ENCODE data around the gene DNAJB1. TPM values are rescaled to one million over a fixed set of nuclear protein-coding genes. Genes with fewer than 3 reads are reported as not detected.
"Not testable (repeated sequence)": the region's sequence is repeated elsewhere in the genome, so short reads cannot be mapped to it uniquely, and the experiment has no call there.

Gene DNAJB1
- total RNA-seq (100 to 1,000 TPM in 4 of 5 experiments, 10 to 100 TPM in 1; 87.4 to 574 (median 177) TPM), polyA plus RNA-seq (100 to 1,000 TPM; 221 to 307 TPM), total RNA-seq (3,066 reads per million, percentile 100 among the genes with 10 or more reads in this experiment)

DNA sequence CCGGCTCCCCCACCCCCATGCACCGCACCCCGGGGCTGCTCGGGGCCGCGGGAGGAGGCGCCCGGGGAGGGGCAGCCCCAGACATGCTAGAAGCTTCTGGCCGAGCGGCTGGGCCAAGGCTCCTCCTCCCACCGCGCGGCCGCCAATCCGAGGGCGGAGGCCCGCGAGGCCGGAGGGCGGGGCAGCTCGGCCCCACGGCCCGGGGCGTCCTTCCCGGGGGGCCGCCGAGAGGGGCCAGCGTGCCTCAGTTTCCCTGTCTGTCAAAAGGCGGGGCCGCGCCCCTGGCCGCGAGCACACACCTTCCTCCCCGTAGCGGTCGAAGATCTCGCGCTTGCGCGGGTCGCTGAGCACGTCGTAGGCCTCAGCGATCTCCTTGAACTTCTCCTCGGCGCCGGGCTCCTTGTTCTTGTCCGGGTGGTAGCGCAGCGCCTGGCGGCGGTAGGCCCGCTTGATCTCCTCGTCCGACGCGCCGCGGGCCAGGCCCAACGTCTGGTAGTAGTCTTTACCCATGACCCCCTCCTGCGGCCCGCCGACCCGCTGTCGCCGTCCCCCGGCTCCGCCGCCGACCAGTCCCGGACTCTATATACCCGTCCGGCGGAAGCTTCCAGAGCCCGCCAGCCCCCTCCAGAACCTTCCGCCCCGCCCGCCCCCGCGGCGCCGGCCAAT lies at the start of gene DNAJB1:
Gene DNAJB1 (minus strand): TSS at position 558 of the 666 bp plus-strand sequence. CDS start 48 bp downstream, at position 510.
- H3K27me3 ChIP-seq (ENCODE audit: control insufficient read depth in 2 of 2, insufficient read depth in 2 of 2, low read length in 2 of 2): no peaks in the 10 kb centered on the region
- CTCF ChIA-PET: interaction anchor here (0.6 to 10.7 kb wide), 7 partner anchors 8 to 94 kb away, joined by 3 to 73 read pairs (median 5); partner anchors contain the start of gene NDUFB7
- Mint-ChIP-seq H3K27me3 (peaks cover 0 to 2% (median 0%) of the 10 kb centered on the region in 5 donors), H3K9me3 (peaks cover 0 to 19% (median 0%) of the 10 kb centered on the region in 11 donors), H3K27ac (peak within 1 kb of the TSS; percentile 92 to 100 (median 98)), H3K36me3 (peaks cover 13 to 36% (median 28%) of the 10 kb centered on the region in 5 donors), H3K4me1 (peaks cover 42 to 80% (median 72%) of the 10 kb centered on the region in 7 donors), H3K4me3 (peak within 1 kb of the TSS; percentile 93 to 99 (median 96))
- ATAC-seq (peak; percentile 33), DNase-seq (peak in 2 of 9 donors; percentile 53 to 86)
- peak within 1 kb of the TSS; percentile 97 for H3K27ac ChIP-seq (ENCODE audit: low read depth, low read length)
- no peaks in the 10 kb centered on the region for H3K9me3 ChIP-seq (ENCODE audit: control insufficient read depth in 2 of 3, low read length in 3 of 3)
- intact Hi-C loops (cut with micrococcal nuclease): loop anchor here (1.0 to 5.0 kb wide), 10 partner anchors 11 to 1727 kb away; partner anchors contain the start of genes GIPC1 (in 2 of the 2), IER2 (in 2 of the 2), STX10 (in 2 of the 2) and TECR (in 2 of the 2)
- H3K4me1 ChIP-seq (ENCODE audit: control insufficient read depth in 2 of 2, insufficient read depth in 2 of 2, low read length in 2 of 2): peaks cover 57 to 64% of the 10 kb centered on the region in 2 donors
- H3K36me3 ChIP-seq (ENCODE audit: control insufficient read depth in 2 of 3, insufficient read depth in 3 of 3, low read length in 3 of 3): peaks cover 15 to 43% (median 22%) of the 10 kb centered on the region in 3 experiments
- peak within 1 kb of the TSS; percentile 73 for H3K4me3 ChIP-seq (ENCODE audit: low read length)
- POLR2A ChIA-PET: interaction anchor here (0.6 to 34.0 kb wide), 25 partner anchors 10 to 862 kb away, joined by 3 to 1101 read pairs (median 4); partner anchors contain the start of genes AKAP8, ASF1B, DDX39A and DNAJB1

DNA sequence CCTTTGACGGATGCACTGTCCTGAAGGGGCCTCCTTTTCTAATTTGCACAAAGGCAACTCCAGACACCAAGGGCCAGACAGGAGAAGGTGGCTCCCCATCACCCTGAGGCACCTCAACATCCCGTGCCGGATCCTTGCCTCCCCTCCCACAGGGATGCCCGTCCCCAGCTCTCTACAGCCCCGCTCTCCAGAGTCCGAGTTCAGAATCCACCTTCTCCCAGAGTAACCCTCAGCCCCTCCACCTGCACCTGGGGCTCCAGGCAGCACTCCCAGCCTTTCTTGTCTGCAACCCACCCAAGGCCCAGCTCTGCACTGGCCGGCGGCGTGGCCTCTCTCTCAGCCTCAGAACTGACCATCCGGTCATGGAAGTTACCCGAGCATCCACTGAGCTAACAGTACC lies 48.9 kb upstream of the DNAJB1 start:
- H3K27me3 ChIP-seq (ENCODE audit: control insufficient read depth in 2 of 2, insufficient read depth in 2 of 2, low read length in 2 of 2): no peaks in the 10 kb centered on the region
- H3K27ac ChIP-seq (ENCODE audit: low read depth, low read length): no peak overlapping the region
- peaks cover 11% of the 10 kb centered on the region in 2 donors for H3K4me1 ChIP-seq (ENCODE audit: control insufficient read depth in 2 of 2, insufficient read depth in 2 of 2, low read length in 2 of 2)
- no peak overlapping the region for H3K4me3 ChIP-seq (ENCODE audit: low read length)
- Mint-ChIP-seq H3K27me3 (no peaks in the 10 kb centered on the region), H3K9me3 (no peaks in the 10 kb centered on the region), H3K4me3 (no peak overlapping the region), H3K36me3 (peaks cover 0 to 12% (median 0%) of the 10 kb centered on the region in 5 donors), H3K4me1 (peaks cover 17 to 54% (median 35%) of the 10 kb centered on the region in 7 donors), H3K27ac (peak overlapping the region in 4 of 9 donors; percentile 38 to 71 (median 62))
- no peak for DNase-seq
- ATAC-seq: no peak
- peaks cover 0 to 60% (median 8%) of the 10 kb centered on the region in 3 experiments for H3K36me3 ChIP-seq (ENCODE audit: control insufficient read depth in 2 of 3, insufficient read depth in 3 of 3, low read length in 3 of 3)
- intact Hi-C loops (cut with micrococcal nuclease): no loop called here
- POLR2A ChIA-PET: no interaction called here
- H3K9me3 ChIP-seq (ENCODE audit: control insufficient read depth in 2 of 3, low read length in 3 of 3): no peaks in the 10 kb centered on the region
- CTCF ChIA-PET: interaction anchor here (1.3 kb wide), 1 partner anchor 134 kb away, joined by 4 read pairs; no protein-coding TSS in a partner anchor

DNA sequence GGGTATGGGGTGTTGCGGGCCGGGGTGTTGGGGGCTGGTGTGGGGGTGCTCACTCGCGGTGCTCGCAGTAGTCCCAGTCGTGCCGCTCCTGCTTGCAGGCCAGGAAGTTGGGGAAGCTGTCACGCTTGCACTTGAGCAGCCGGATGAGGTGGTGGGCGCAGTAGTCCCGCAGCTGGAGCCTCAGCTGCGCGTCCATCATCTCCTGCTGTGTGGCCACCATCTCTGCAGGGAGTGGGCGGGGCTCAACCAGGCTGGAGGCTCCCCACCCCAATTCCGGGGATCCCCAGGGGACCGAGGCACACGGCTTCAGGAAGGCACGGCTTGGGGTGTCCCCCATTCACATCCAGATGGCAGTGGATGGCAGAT lies 48.5 kb upstream of the DNAJB1 start:
- ChIA-PET CTCF (no interaction called here), POLR2A (no interaction called here)
- Mint-ChIP-seq H3K4me1 (peaks cover 14 to 54% (median 35%) of the 10 kb centered on the region in 7 donors), H3K27ac (no peak overlapping the region), H3K9me3 (no peaks in the 10 kb centered on the region), H3K4me3 (no peak overlapping the region), H3K27me3 (no peaks in the 10 kb centered on the region), H3K36me3 (peaks cover 0 to 12% (median 0%) of the 10 kb centered on the region in 5 donors)
- ATAC-seq (no peak), DNase-seq (no peak)
- peaks cover 0 to 58% (median 8%) of the 10 kb centered on the region in 3 experiments for H3K36me3 ChIP-seq (ENCODE audit: control insufficient read depth in 2 of 3, insufficient read depth in 3 of 3, low read length in 3 of 3)
- H3K4me1 ChIP-seq (ENCODE audit: control insufficient read depth in 2 of 2, insufficient read depth in 2 of 2, low read length in 2 of 2): peaks cover 10 to 11% of the 10 kb centered on the region in 2 donors
- H3K9me3 ChIP-seq (ENCODE audit: control insufficient read depth in 2 of 3, low read length in 3 of 3): no peaks in the 10 kb centered on the region
- no peaks in the 10 kb centered on the region for H3K27me3 ChIP-seq (ENCODE audit: control insufficient read depth in 2 of 2, insufficient read depth in 2 of 2, low read length in 2 of 2)
- intact Hi-C loops (cut with micrococcal nuclease): no loop called here
- H3K4me3 ChIP-seq (ENCODE audit: low read length): no peak overlapping the region
- no peak overlapping the region for H3K27ac ChIP-seq (ENCODE audit: low read depth, low read length)

DNA sequence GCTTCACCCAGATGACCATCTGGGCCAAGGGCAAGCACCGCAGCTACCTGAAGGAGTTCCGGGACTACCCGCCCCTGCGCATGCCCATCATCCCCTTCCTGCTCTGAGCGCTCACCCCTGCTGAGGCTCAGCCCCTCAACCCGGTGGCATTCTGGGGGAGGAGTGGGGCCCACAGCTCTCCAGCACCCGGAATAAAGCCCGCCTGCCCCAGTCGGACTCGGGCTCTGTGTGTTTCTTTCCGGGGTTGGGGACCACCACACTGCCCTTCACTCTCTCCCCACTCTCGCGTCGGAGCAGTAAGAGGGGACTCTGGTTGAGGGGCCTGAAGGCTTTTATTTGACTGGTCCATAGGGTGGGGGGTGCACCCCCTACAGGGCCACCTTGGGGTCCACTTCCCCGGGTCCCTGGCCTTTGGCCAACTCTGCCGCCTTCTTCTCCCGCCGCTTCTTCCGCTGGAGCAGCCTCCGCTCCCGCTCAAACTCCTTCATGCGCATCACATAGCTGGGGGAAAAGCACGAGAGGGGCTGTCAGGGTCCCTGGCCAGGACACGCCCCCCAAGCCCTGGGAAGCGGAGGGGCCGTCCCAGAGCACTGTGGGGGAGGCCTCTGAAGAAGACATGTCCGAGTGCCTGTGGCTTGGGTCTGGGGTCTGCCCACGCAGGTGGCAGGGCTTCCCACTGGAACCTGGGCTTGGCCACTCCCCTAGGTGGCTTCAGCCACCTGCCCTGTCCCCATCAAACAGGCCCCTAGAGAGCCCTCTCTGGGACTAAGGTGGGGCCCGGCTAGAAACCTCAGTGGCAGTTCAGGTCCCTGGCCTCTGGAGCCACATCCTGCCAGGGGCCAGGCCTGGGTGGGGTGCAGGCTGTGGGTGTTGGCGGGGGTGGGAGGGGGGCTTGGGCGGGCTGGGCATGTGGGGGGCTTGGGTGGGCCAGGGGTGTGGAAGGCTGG lies 47.8 kb upstream of the DNAJB1 start:
- H3K9me3 ChIP-seq (ENCODE audit: control insufficient read depth in 2 of 3, low read length in 3 of 3): no peaks in the 10 kb centered on the region
- Mint-ChIP-seq H3K4me1 (peaks cover 9 to 51% (median 32%) of the 10 kb centered on the region in 7 donors), H3K36me3 (peaks cover 0 to 11% (median 0%) of the 10 kb centered on the region in 5 donors), H3K4me3 (no peak overlapping the region), H3K27ac (peak overlapping the region in 1 of 9 donors; percentile 48), H3K9me3 (no peaks in the 10 kb centered on the region), H3K27me3 (no peaks in the 10 kb centered on the region)
- no peaks in the 10 kb centered on the region for H3K27me3 ChIP-seq (ENCODE audit: control insufficient read depth in 2 of 2, insufficient read depth in 2 of 2, low read length in 2 of 2)
- POLR2A ChIA-PET: no interaction called here
- DNase-seq (no peak), ATAC-seq (no peak)
- H3K4me3 ChIP-seq (ENCODE audit: low read length): no peak overlapping the region
- no peak overlapping the region for H3K27ac ChIP-seq (ENCODE audit: low read depth, low read length)
- peaks cover 5 to 6% of the 10 kb centered on the region in 2 donors for H3K4me1 ChIP-seq (ENCODE audit: control insufficient read depth in 2 of 2, insufficient read depth in 2 of 2, low read length in 2 of 2)
- H3K36me3 ChIP-seq (ENCODE audit: control insufficient read depth in 2 of 3, insufficient read depth in 3 of 3, low read length in 3 of 3): peaks cover 0 to 56% (median 8%) of the 10 kb centered on the region in 3 experiments
- CTCF ChIA-PET: no interaction called here
- intact Hi-C loops (cut with micrococcal nuclease): no loop called here

DNA sequence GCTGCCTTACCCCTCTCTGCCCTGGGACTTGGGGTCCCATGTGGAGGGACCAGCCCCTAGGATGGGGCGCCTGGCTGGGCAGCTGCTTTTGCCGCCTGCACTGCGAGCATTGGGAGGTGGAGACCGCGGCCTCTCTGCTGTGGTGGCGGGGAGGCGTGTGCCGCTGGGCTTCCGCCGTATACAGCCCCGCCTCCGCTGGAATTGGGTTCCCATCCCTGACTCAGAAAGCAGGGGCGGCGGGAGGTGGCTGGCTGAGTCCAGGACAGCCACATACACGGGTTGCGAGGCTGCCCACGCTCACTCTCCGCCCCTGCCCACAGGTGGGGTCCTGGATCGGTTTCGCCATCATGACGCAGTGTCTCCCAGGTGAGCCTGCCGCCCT lies 47.1 kb upstream of the DNAJB1 start:
- ATAC-seq (no peak), DNase-seq (no peak)
- Mint-ChIP-seq H3K4me1 (peaks cover 13 to 48% (median 30%) of the 10 kb centered on the region in 7 donors), H3K4me3 (no peak overlapping the region), H3K27ac (peak overlapping the region in 1 of 9 donors; percentile 33), H3K9me3 (no peaks in the 10 kb centered on the region), H3K27me3 (no peaks in the 10 kb centered on the region), H3K36me3 (peaks cover 0 to 11% (median 0%) of the 10 kb centered on the region in 5 donors)
- Histone ChIP-seq H3K9me3 (ENCODE audit: control insufficient read depth in 2 of 3, low read length in 3 of 3) (no peaks in the 10 kb centered on the region), H3K27ac (ENCODE audit: low read depth, low read length) (no peak overlapping the region), H3K4me1 (ENCODE audit: control insufficient read depth in 2 of 2, insufficient read depth in 2 of 2, low read length in 2 of 2) (peaks cover 0 to 5% of the 10 kb centered on the region in 2 donors), H3K27me3 (ENCODE audit: control insufficient read depth in 2 of 2, insufficient read depth in 2 of 2, low read length in 2 of 2) (no peaks in the 10 kb centered on the region), H3K36me3 (ENCODE audit: control insufficient read depth in 2 of 3, insufficient read depth in 3 of 3, low read length in 3 of 3) (peaks cover 0 to 56% (median 8%) of the 10 kb centered on the region in 3 experiments), H3K4me3 (ENCODE audit: low read length) (no peak overlapping the region)
- ChIA-PET CTCF (no interaction called here), POLR2A (interaction anchor here (0.7 kb wide), 1 partner anchor 11 kb away, joined by 3 read pairs; no protein-coding TSS in a partner anchor)
- intact Hi-C loops (cut with micrococcal nuclease): no loop called here

DNA sequence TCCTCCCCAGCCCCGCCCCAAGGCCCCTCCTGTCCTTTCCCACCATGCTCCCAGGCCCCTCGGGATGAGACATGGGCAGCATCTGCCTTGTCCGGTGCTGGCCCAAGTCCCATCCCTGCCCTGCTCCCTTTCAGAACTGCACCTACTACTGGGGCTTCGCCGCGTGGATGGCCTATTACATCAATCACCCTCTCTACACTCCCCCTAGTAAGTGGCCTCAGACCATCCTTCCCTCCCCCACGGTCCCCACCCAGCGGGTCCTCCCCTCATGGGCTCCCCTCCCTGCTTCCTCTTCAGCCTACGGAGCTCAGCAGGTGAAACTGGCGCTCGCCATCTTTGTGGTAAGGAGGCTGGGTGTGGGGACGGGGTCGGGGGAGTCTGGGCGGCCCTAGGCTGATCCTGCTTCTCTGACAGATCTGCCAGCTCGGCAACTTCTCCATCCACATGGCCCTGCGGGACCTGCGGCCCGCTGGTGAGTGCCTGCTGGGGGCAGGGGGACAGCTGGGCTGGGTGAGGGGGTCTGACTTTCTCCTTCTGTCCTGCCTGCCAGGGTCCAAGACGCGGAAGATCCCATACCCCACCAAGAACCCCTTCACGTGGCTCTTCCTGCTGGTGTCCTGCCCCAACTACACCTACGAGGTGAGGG lies 46.6 kb upstream of the DNAJB1 start:
- CTCF ChIA-PET; DNase-seq; H3K9me3 Mint-ChIP-seq; H3K27me3 Mint-ChIP-seq; H3K4me3 Mint-ChIP-seq; H3K27me3 ChIP-seq (ENCODE audit: control insufficient read depth in 2 of 2, insufficient read depth in 2 of 2, low read length in 2 of 2); H3K27ac ChIP-seq (ENCODE audit: low read depth, low read length); H3K9me3 ChIP-seq (ENCODE audit: control insufficient read depth in 2 of 3, low read length in 3 of 3); H3K4me1 ChIP-seq (ENCODE audit: control insufficient read depth in 2 of 2, insufficient read depth in 2 of 2, low read length in 2 of 2); intact Hi-C loops (cut with micrococcal nuclease); ATAC-seq; H3K4me3 ChIP-seq (ENCODE audit: low read length): not testable (repeated sequence)
- peak overlapping the region in 2 of 9 donors; percentile 14 to 33 for H3K27ac Mint-ChIP-seq
- POLR2A ChIA-PET: interaction anchor here (0.7 kb wide), 1 partner anchor 11 kb away, joined by 3 read pairs; no protein-coding TSS in a partner anchor
- H3K36me3 ChIP-seq (ENCODE audit: control insufficient read depth in 2 of 3, insufficient read depth in 3 of 3, low read length in 3 of 3): peaks cover 0 to 56% (median 8%) of the 10 kb centered on the region in 3 experiments
- H3K36me3 Mint-ChIP-seq: peaks cover 0 to 11% (median 0%) of the 10 kb centered on the region in 5 donors
- H3K4me1 Mint-ChIP-seq: peaks cover 14 to 48% (median 30%) of the 10 kb centered on the region in 7 donors
